ENCODE results near the gene CFAP58.
A peak's percentile ranks its signal among the peaks of the same experiment; 100 is the strongest.
"Not testable (repeated sequence)": the region's sequence is repeated elsewhere in the genome, so short reads cannot be mapped to it uniquely, and the experiment has no call there.

Gene CFAP58

DNA sequence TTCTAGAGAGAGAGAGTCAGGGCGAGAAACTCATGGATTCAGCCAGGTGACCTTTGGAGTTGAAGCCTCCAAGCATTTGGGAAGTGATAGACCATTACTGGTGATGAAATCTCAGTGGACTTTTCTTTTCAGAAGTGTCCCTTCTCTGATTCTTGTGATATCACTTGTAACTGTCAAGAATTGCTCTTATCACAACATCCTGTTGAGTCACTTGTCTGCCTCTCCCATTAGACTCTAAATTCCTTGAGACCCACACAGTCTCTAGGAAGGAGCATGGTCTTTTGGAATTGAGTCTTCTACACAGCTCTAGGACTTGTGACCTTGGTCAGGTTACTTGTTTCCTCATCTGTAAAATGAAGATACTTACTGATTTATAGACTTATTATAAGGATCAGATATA, 81.0 kb downstream of the CFAP58 start:
- DNase-seq (ENCODE audit: low read depth), result no peak

DNA sequence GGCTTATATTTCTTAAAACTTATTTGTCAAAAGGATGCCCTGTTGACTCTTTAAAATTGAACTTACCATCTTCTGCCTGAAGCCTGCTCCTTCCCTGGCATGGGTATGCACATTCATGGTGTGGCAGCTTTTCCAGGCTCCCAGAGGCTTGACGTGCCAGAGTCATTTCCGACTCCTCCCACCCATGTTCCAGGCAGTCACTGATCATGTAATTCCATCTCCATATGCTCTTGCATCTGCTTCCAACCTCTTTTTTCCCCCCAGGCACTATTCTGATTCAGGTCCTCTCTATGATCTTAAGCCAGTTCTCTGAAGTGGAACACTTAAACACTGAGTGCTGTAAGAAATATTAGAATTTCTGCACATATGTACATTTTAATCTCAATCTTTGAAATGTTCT, 82.2 kb downstream of the CFAP58 start:
- DNase-seq (ENCODE audit: low read depth), result no peak

DNA sequence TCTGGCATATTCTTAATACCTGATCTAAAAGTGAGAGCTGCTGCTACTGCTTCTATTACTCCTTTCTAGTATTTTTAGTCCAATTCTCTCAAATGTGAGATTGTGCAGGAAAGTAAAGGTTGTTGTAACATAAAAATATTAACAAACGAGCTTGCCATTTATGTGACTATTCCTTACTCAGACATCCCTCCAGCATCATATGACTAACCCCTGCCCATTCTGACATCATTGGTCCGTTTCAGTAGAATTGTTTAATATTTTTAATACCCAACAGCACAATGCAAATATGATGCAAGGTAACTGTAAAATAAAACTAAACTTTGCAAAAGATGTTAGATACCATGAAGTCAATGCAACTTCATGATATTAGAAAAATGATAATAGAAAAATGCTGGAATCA, 83.6 kb downstream of the CFAP58 start:
- DNase-seq (ENCODE audit: low read depth), result no peak

DNA sequence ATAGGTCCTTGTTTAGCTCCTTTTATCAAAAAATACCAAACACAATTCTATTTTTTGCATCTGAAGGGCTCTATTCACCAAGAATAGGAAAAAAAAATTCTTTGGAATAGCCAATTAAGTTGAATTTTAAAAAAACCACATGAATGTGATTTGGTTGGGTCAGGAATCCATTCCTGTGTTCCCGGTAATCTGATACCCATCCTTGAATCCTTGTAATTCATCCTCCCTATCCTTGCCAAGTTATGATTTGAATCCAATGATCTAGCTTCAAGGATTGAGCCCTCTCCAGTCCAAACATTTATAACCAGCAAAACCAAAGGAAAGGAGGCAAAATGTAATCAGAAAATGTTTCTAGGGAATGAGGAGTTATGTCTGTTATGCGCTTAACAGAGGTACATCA, 86.6 kb downstream of the CFAP58 start:
- DNase-seq (ENCODE audit: low read depth), result no peak

DNA sequence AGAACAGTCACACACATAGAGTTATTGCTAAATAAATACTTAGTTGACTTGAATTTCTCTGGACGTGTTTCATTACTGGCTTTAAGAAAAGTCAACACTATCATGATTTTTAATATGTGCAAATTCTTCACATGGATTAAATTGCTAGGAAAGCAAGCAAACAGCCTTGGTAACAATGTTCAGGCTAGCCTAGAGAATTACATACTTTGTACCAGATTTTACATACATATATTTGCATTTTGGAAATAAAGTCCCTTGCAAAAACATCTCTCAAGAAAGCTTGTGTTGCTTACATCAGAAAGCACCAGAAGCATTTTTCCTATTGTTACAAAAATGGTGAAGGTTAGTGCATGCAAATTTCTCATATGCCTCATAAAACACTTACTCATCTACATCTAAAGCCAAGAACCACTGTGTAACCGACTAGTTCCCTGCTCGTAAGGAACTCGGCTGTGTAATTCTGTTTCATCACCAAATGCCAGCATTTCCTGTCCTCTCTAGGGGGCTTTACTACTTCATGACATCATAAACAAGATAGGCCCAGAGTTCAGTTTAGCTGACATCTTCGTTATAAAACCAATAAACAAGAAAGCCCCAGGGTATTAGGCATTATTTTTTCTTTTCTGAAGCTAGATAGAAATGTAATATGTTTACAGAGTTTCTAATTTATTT, 87.8 kb downstream of the CFAP58 start:
- peak; percentile 80 for DNase-seq (ENCODE audit: low read depth)

DNA sequence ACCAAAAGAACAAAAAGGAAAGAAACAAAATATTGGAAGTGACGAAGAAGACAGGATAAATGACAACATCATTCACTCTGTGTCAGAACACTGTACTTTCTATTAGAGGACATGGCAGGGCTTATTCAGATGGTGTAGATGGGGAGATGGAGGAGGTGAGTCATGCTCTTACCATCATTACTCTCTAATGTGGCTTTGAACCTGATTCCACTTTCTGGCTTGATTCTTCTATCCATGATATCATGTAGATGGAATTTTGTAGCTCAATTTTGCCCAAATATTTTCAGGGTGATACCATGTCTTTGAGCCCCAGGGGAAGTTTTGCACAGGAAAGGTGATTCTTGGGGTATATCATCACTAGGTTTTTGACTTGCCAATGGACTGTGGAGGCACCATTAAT, 91.7 kb downstream of the CFAP58 start:
- no peak for DNase-seq (ENCODE audit: low read depth)

DNA sequence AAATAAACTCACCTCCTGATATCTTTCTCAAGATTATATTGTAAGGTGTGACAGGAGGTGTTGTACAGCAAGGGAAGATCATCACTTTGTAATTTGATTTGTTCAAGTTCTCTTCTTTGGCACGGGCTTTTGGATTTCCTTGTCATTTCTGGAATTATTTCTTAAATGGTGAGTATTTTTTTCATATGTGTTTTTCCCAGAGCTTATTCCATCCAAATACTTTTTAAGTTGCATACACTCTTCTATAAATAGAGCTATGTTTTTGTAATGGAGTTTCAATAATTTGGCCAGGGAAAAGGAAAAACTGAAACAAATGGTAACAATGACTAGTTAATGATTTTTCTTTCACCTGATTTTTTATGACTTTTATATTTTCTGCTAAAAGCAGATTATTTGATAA, 92.5 kb downstream of the CFAP58 start:
- no peak for DNase-seq (ENCODE audit: low read depth)

DNA sequence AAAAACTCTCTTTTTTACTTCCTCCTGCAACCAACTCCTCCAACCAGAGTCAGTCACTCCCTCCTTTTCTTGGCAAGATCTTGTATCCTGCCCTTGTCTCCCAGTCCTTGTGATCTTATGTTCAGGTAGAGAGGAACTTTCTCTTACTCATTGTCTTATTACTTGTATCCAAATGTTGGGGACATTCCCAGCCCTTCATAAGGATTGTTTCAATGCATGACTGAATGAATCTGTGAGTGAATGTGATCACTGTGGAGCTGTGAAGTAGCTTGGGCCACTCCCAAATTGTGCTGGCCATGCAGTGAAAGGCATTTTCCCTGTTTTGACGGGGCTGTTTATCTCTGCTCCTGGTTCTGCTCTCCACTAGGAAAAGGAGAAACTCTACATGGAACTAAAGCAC, 93.7 kb downstream of the CFAP58 start:
- DNase-seq (ENCODE audit: low read depth), result no peak

DNA sequence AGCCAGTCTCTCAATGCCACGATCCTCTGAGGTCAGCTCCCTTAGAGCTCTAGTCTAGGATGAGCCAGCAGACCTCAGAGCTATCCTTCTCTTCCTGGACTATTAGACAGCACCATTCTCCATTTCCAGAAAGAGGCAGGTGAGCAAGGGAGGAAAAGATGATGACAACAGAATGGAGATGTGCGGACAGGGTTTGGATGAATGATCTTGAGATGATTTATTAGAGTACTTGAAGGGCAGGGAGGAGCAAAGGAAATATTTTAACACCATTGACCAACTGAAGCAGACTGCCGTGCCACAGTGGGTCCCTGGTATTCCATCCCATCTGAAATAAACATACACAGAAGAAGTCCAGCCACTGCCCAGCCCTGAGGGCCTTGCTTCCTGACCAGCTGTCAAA, 94.3 kb downstream of the CFAP58 start:
- DNase-seq (ENCODE audit: low read depth), result no peak

DNA sequence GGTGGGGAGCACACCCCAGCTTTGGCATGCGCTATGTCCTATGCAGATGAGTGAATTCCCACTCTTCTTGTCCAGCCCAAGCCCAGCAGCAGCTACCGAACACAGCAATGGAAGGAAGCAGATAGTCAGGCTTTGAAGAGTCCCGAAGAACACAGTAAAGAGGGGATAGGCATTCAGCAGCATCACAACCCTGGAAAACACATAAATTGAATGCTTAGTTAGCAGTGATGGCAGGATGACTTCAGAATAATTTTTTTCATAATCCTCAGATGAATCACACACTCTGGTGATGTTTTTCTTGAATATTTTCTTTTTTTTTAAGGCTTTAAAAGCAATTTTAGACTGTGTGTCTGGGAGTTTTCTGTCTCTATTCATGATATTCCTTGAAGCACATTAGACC, 95.8 kb downstream of the CFAP58 start:
- no peak for DNase-seq (ENCODE audit: low read depth)

DNA sequence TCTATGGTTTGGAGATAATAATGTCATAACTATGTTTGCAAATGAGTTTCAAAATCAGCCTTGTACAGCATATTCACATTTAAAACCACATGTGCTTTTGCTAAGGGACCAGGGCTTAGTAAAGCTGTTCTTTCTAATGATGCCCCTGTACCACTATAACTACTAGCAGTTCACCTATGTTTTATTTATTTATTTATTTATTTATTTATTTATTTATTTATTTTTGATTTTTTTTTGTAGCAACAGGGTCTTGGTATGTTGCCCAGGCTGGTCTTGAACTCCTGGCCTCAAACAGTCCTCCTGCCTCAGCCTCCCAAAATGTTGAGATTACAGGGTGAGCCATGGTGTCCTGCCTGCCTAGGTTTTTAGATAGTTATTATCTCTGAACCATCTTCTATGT, 96.9 kb downstream of the CFAP58 start:
- DNase-seq (ENCODE audit: low read depth), result no peak

DNA sequence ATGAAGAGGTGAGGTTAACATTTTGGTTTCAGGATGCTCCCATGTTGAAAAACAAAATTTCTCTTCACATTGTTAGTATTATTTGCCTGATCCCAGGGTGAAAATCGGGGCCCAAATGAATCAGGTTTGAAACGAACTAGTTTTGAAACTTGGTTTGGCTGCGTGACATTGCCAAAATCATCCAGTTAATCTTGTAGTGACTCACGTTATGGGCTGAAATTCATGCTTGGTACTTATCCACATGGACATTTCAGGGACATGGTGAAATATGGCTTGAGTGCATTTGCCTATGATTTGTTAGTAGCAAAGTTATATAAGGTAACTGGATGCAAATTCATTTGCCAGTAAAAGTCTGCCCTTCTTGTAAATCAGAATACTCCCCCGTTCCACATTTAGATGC, 97.3 kb downstream of the CFAP58 start:
- no peak for DNase-seq (ENCODE audit: low read depth)

DNA sequence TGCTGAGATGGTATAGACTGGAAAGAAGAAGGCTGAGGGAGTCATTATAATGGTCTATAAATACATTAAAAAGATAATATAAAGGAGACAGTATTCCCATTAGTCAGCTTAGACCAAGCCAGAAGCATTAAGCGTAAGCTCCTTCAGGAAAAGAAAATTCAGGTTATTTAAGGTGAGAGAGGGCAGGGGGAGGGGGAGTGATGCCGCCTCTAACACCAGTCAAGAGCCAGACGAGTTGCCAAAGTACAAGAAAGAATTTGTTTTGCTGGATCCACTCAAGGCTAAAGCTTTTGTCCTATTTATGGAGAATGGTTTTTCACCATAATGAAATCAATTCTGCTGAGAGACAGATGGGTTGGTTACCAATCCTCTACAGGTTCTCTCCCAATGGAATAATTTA, 99.3 kb downstream of the CFAP58 start:
- no peak for DNase-seq (ENCODE audit: low read depth)

DNA sequence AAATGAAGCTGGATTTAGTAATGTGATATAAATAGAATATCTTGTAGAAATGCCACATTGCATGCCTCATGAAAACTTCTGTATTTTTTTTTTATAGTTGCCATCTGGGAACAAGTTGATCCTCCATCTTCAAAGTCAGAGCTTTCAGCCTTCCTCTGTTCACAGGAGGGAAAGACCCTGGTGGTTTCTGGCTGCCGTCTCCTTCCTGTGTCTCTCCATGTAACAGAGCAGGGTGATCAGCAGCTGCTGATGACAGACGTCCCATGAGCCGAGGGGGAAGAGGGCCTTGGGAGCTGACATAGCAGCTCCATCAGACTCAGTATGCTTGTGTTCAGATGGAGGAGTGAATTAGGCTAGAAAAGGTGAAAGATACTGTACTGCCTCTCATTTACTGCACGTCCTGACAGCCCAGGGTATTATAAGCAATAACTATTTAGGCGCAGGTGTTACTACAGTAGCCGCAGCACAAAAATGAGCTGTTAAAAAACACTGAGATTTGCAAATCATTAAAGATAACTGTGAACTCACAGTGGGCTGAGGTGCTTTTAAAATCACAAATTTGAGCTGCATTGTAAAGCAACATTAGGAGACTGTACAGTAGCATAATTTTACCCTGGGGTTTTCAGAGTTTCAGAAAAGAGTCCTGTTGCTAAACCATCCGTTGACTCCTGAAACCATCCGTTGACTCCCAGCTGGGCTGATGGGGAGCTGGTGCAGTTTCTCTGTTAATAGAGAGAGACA, 103.3 kb downstream of the CFAP58 start:
- no peak for DNase-seq (ENCODE audit: low read depth)

DNA sequence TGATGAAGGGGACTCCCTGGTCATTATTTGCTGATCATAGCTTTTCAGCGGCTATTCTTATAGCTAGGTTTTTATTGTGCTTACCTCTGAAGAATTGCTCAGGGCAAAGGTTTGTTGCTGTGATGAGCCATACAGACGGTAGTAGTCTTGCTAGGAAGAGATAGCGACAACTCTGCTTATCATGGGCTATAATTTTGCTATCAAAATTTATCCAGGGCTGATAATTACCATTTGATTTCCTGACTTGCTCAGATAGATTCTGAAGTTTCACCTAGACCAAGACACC, 103.9 kb downstream of the CFAP58 start:
- DNase-seq (ENCODE audit: low read depth), result no peak

DNA sequence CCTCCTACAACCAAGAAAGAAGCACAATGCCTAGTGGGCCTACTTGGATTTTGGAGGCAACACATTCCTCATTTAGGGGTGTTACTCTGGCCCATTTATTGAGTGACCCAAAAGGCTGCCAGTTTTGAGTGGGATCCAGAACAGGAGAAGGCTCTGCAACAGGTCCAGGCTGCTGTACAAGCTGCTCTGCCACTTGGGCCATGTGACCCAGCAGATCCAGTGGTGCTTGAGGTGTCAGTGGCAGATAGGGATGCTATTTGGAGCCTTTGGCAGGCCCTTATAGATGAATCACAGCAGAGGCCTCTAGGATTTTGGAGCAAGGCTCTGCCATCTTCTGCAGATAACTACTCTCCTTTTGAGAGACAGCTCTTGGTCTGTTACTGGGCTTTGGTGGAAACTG, 111.9 kb downstream of the CFAP58 start:
- not testable (repeated sequence) for DNase-seq (ENCODE audit: low read depth)

DNA sequence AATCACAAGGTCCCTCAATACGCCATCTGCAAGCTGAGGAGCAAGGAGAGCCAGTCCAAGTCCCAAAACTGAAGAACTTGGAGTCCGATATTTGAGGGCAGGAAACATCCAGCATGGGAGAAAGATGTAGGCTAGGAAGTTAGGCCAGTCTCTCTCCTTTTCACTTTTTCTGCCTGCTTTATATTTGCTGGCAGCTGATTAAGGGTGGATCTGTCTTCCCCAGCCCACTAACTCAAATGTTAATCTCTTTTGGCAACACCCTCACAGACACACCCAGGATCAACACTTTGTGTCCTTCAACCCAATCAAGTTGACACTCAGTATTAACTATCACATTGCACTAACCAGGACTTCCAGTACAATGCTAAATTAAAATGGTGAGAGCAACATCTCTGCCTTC, 115.2 kb downstream of the CFAP58 start:
- not testable (repeated sequence) for DNase-seq (ENCODE audit: low read depth)

DNA sequence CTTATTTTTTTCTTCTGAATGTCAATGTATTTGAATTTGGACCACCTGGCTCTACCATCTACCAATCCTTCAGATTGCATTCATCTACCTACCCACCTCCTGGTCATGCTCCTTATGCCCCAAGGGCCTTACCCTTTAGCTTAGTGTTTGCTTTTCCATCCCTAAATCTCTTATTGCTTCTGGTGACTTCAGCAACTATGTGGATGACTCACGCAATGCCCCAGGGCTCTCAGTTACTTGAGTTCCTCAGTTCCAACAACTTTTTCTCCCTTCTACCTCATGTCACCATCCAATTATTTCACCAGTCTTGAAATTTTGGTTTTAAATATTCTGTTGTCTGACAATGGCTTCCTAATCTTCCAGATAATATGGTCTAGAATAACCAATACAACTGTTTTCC, 118.9 kb downstream of the CFAP58 start:
- no peak for DNase-seq (ENCODE audit: low read depth)

DNA sequence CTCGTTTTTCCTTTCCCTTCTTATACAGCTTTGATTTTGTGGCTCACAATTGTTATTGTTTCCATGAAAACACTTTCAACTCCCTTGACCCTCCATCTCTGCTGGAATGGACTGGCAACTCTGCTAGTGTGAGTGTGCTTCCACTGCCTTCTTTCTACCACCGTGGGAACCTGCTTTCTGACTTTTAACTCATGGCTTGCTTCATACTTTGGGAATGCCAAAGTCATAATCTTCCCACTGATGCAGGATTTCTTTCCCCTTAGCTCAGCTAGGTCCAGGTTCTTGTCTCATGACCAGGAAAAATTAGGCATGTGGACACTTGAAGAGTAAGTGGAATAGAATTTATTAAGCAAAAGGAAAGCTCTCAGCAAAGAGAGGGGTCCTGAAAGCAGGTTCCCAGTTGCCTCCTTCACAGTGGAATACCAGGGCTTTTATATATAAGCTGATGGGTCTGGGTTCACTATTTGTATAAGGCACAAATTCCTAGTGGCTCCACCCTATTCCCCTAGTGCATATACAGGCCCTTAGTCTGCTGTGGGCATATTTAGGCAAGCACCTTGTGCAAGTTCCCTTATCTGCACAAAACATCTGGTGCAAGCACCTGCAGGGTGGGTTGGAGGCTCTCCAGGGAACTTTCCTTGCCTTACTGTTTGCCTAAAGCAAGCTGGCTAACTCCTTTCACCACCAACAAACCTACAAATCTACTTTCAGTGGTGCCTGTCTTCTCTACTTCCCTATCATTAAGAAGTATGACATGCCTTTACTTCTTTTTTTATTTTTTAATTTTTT, 119.5 kb downstream of the CFAP58 start:
- DNase-seq (ENCODE audit: low read depth), result no peak

DNA sequence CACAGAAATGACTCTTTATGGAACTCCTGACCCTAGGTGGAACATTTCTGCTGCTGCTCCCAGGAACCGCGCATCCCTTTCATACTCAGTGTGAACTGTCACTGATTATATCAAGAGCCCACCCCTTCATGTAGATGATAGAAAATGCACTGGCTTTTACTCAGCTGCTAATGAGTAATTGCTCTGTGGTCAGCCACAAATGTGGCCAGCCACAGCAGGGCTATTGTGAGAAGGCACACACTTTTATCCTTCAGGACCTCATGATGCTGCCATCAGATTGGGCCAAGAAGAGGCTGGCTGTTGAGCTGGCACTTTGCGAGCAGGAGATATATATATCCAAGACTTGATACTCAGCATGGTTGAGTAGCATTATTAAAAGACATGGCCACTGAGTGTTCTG, 124.7 kb downstream of the CFAP58 start:
- DNase-seq (ENCODE audit: low read depth), result no peak

DNA sequence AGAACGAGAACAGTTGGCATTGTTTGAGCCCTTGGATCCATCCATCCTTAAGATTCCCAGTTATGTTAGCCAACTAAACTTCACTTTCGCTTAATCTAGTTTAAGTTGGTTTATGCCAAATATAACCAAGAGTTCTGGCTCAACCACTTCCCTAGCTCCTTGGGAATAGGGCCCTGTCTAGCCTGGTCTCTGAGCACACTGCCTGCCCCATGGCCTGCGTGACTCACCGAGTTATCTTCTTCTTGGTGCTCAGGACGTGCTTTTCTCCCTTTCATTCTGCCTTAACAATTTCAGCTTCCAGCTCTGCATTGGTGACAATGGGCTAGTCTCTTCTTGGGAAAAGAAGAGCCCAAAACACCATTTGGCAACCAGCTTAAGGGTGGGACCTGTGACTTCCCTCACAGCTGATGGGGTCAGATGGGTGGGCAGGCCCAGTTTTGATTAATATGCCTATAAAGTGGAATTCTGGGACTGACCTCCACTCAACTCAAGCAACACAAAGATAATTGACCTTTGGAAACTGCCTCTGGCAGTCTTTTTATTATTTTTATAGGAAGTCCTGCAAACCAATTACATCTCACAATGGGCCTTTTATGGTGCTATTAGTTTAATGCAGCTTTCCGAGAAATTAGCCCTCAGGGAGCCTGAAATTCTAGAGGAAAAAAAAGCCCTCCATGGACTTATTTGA, 126.4 kb downstream of the CFAP58 start:
- no peak for DNase-seq (ENCODE audit: low read depth)

DNA sequence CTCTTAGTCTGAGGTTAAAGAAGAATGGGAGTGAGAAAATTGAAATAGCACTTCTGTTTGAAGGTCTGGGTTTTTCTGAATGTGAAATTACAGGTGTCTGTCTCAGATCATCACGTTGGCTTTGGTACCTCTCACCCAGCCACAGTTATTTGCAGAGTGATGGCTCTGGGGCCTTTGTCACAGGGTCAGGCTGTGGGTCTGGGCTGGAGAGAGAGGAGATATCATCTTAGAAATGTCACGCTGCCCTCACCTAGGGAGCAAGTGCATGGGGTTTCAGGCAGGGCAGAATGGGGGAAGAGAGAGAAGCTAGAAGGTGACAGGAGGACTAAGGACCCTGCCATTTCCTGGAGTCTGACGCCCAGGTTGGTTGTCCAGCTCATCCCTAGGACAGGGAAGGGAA, 127.2 kb downstream of the CFAP58 start:
- DNase-seq (ENCODE audit: low read depth), result no peak

DNA sequence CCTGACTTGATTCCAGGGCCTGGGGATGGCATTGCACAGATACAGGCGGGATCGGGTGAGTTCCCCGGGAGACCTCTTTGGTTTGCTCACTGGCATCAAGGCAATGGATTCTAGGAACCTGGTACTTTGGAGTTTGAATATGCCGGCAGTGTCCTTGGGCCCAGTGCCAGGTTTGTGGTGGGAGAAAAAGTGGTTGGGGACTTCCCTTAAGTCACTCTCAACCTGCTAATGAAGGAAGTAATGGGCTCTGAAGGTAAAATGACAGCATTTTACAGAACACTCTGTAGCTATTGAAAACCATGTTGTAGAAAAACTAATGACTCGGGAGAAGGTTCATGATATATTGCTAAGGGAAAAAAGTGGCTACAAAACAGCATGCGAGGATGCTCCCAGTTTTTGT, 129.9 kb downstream of the CFAP58 start:
- DNase-seq (ENCODE audit: low read depth), result no peak
